Stimulated activated memory B cell treated with anti-CD40 and anti-IgM and Interleukin-4, amounts not matched to agents 10 μg/mL and 1 μg/mL and 100 μg/mL, for 72 hours (primary cell): Measurements from ENCODE around the gene RBM20.

Experiments
- ATAC-seq: fragments of 150-1000 bp; cut with Tn5 transposase; 2 replicates; pipeline ENCODE4 v1.10.0; 2021
- H3K27ac Mint-ChIP-seq: one replicate; pipeline ENCODE4 v1.8.0; 2022; ENCODE audit warnings: mild to moderate bottlenecking, mixed read lengths
- H3K27me3 Mint-ChIP-seq: one replicate; pipeline ENCODE4 v1.8.0; 2022; ENCODE audit warnings: mixed read lengths
- H3K36me3 Mint-ChIP-seq: one replicate; pipeline ENCODE4 v1.8.0; 2022; ENCODE audit warnings: mixed read lengths
- H3K4me1 Mint-ChIP-seq: one replicate; pipeline ENCODE4 v1.8.0; 2022; ENCODE audit warnings: mixed read lengths
- H3K4me3 Mint-ChIP-seq: one replicate; pipeline ENCODE4 v1.8.0; 2022; ENCODE audit warnings: mild to moderate bottlenecking, moderate library complexity, mixed read lengths
- H3K9me3 Mint-ChIP-seq: one replicate; pipeline ENCODE4 v1.8.0; 2022; ENCODE audit warnings: mixed read lengths

Gene RBM20

GRCh38 chr10:110842326-110842904 is 198.3 kb downstream of the RBM20 start:
- Mint-ChIP-seq H3K27me3 (no peaks in the 10 kb centered on the region), H3K9me3 (no peaks in the 10 kb centered on the region)

GRCh38 chr10:110843031-110843430 is 198.9 kb downstream of the RBM20 start:
- H3K9me3 Mint-ChIP-seq = no peaks in the 10 kb centered on the region
- H3K36me3 Mint-ChIP-seq = peaks cover 4% of the 10 kb centered on the region
- peaks cover 77% of the 10 kb centered on the region for H3K4me1 Mint-ChIP-seq

More at GRCh38 chr10:110842326-110842904, 198.3 kb downstream of the RBM20 start:
- peak; percentile 2 for ATAC-seq
- H3K4me3 Mint-ChIP-seq = peak overlapping the region; percentile 70
- peaks cover 4% of the 10 kb centered on the region for H3K36me3 Mint-ChIP-seq
- peaks cover 76% of the 10 kb centered on the region for H3K4me1 Mint-ChIP-seq
- peak overlapping the region; percentile 96 for H3K27ac Mint-ChIP-seq

DNA sequence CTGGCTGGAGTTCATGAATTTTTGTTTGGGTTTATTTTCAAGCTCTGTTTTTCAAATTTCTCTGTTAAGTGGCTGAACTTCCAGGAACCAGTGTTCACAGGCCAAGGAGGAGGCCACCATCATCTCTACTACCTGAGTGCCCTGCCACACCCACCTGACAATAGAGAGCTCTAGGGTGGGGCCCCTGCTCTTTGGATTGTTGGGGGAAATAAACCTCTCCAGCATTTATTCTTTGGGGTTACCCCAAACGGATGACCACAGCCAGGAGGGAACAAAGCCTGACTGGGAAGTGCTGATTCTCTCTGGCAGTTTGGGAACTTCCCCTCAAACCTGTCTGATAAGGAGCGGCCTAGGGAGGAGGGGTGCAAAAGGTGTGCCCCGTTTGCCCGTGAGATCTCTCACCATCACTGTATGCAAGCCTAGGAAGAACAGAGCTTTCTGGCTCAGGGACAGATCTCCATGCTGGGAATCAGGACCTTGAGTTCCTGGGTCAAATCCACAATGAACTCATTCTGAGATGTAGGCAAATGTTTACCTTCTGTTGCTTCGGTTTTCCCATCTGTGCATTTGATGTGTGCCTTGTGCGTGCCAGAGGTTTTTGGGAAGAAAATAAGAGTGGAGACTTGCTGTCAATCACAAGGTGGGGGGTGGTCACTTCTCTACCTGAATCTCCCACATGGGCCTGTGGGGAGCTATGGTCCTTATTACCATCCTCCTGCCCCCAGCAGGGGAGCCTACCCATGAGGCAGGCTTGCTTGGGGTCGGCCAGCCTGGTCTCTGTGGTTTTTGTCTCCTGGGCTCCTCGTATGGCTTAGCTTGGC is 199.9 kb downstream of the RBM20 start:
- Mint-ChIP-seq H3K27me3 (no peaks in the 10 kb centered on the region), H3K9me3 (no peaks in the 10 kb centered on the region), H3K27ac (peak overlapping the region; percentile 96), H3K4me1 (peaks cover 82% of the 10 kb centered on the region), H3K4me3 (peak overlapping the region; percentile 70), H3K36me3 (peaks cover 4% of the 10 kb centered on the region)
- ATAC-seq = no peak

More at GRCh38 chr10:110843031-110843430, 198.9 kb downstream of the RBM20 start:
- Mint-ChIP-seq H3K27ac (peak overlapping the region; percentile 96), H3K4me3 (peak overlapping the region; percentile 70), H3K27me3 (no peaks in the 10 kb centered on the region)
- peak; percentile 84 for ATAC-seq

- Mint-ChIP-seq H3K4me3 (no peak overlapping the region), H3K4me1 (peaks cover 84% of the 10 kb centered on the region), H3K36me3 (peaks cover 4% of the 10 kb centered on the region), H3K9me3 (no peaks in the 10 kb centered on the region), H3K27ac (peak overlapping the region; percentile 96), H3K27me3 (no peaks in the 10 kb centered on the region)
- no peak for ATAC-seq
Observed at GRCh38 chr10:110844617-110844881, 200.4 kb downstream of the RBM20 start.

DNA sequence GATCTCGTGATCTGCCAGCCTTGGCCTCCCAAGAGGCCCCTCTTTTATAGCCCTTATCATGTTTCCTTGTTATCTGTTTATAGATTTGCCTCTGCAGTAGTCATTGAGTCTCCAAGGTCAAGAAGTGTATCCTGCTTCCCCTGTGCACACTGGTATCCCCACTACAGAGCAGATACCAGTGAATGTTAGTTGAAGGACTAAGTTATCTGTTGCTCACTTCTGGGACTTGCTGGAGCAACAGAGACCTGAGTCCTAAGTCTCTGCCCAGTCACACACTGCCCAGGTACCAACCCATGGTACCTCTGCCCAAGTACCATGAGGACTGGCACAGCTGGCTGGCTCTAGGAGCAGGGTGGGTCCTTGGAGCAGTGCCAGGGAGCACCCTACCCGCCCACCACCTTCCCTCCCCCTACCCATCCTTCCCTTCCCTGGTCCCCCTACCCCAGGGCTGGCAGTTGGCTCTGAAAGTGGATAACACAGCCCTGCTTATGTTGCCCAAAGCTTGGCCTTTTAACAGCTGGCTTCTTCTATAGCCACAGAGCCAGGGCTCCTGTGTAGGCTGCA is 201.1 kb downstream of the RBM20 start:
- no peaks in the 10 kb centered on the region for H3K9me3 Mint-ChIP-seq
- no peaks in the 10 kb centered on the region for H3K27me3 Mint-ChIP-seq
- peaks cover 4% of the 10 kb centered on the region for H3K36me3 Mint-ChIP-seq
- peaks cover 89% of the 10 kb centered on the region for H3K4me1 Mint-ChIP-seq
- peak overlapping the region; percentile 96 for H3K27ac Mint-ChIP-seq
- no peak for ATAC-seq
- H3K4me3 Mint-ChIP-seq = no peak overlapping the region

DNA sequence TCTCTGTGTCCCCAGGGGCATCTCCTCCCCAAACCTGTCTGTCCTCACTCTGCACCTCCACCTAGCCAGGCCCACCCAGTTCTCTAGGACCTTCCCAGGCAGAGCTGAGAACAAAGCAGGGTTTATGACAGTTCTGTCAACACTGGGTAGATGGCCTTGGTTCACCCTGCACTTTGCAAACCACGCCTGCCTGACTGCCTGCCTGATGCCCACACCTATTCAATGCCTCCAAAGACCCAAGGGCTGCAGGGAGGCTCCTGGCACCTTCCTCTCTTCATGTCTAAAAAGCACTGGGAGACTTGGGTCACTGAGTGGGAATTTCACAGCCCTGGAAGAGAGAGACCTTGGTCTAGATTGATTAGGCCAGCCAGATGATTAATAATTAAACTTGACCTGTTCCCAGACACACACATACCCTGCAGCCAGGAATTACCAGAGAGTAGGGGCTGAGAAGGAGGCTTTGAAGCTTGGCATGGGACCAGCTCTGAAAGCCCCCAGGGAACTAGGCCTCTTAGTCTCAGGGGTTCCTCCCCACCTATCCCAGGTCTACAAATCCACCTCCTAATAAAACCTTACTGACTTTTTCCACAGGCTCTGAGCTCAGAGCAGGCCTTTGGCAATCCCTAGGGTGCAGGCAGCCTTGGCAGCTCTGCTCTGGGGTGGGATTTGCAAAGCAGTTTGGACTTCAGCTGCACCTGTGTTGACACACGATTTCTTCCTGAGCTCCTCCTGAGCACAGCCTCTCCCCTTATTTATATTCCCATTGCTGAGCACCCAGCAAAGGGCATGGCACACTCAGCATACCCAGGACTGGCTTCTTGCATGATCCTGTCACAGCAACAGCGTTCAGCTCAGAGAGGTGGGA is 201.9 kb downstream of the RBM20 start:
- peaks cover 4% of the 10 kb centered on the region for H3K36me3 Mint-ChIP-seq
- peak overlapping the region; percentile 96 for H3K27ac Mint-ChIP-seq
- no peaks in the 10 kb centered on the region for H3K9me3 Mint-ChIP-seq
- no peak overlapping the region for H3K4me3 Mint-ChIP-seq
- peaks cover 86% of the 10 kb centered on the region for H3K4me1 Mint-ChIP-seq
- H3K27me3 Mint-ChIP-seq = no peaks in the 10 kb centered on the region
- ATAC-seq = no peak

DNA sequence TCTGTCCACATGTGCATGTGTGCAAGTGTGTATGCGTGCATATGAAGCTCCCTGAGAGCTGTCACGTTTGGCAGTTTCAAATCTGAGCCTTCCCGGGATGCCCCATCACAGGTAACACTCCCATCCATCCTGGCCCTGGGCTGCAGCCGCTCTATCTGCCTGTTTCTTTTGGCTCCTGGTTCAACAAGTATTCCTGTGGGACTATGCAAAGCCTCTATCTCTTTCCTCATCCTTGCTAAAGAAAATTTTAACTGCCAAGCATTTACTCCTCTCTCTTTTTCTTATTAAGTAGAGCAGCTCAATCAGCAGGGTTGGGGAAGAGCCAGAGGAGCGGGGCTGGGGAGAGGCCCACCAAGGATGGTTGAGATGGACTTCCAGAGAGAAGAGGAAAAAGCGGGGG is 203.2 kb downstream of the RBM20 start:
- H3K9me3 Mint-ChIP-seq = no peaks in the 10 kb centered on the region
- H3K36me3 Mint-ChIP-seq = peaks cover 4% of the 10 kb centered on the region
- no peak for ATAC-seq
- H3K4me1 Mint-ChIP-seq = peaks cover 82% of the 10 kb centered on the region
- H3K27ac Mint-ChIP-seq = peak overlapping the region; percentile 96
- no peak overlapping the region for H3K4me3 Mint-ChIP-seq
- H3K27me3 Mint-ChIP-seq = no peaks in the 10 kb centered on the region

DNA sequence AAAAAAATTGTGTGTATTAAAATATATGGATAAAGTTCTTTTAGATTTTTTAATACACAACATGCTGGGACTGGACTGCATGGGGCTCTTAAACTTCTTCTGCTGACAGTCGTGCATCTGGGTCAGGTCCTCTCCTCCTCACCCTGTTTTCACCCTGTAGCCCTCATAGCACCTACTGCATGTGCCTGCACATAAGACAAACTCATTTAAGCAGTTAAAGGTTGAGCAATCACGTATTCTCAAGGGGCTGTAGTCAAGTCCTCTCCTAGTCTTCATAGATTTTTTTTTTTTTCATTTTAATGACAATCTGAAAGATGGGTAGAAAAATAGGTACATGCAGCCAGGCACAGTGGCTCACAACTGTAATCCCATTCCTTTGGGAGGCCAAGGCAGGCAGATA is 204.0 kb downstream of the RBM20 start:
- no peak overlapping the region for H3K27ac Mint-ChIP-seq
- H3K27me3 Mint-ChIP-seq = no peaks in the 10 kb centered on the region
- H3K4me1 Mint-ChIP-seq = peaks cover 82% of the 10 kb centered on the region
- no peak for ATAC-seq
- H3K9me3 Mint-ChIP-seq = no peaks in the 10 kb centered on the region
- peaks cover 4% of the 10 kb centered on the region for H3K36me3 Mint-ChIP-seq
- H3K4me3 Mint-ChIP-seq = no peak overlapping the region

GRCh38 chr10:110850099-110850498 is 206.0 kb downstream of the RBM20 start:
- no peaks in the 10 kb centered on the region for H3K27me3 Mint-ChIP-seq
- peaks cover 73% of the 10 kb centered on the region for H3K4me1 Mint-ChIP-seq
- H3K36me3 Mint-ChIP-seq = peaks cover 3% of the 10 kb centered on the region
- ATAC-seq = no peak
- H3K27ac Mint-ChIP-seq = no peak overlapping the region
- H3K4me3 Mint-ChIP-seq = no peak overlapping the region
- no peaks in the 10 kb centered on the region for H3K9me3 Mint-ChIP-seq

DNA sequence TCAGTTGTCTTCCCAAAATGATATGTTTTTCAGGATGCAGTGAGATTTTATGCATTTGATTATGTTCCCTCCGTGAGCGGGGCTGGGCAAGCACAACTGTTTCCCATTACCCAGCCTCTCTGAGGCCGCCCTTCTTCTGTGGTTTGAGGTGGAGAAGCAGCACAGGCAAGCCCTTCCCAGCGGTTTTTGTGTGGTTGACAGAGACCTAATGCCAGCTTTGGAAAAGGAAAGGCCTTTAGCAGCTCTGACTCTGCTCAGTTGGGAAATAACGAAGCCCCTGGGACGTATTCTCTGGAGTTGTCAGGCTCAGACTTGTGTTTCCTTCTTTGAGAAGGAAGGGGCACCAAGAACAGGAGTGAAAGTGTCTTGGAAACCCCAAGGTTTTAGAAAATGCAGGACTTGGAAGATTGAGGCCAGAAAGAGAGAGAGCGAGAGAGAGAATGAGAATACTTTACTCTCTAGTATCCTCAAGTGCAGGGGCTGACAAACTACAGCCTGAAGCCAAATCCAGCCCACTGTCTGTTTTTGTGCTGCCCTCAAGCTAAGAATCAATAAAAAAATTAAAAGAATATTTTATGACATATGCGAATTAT is 207.0 kb downstream of the RBM20 start:
- no peaks in the 10 kb centered on the region for H3K9me3 Mint-ChIP-seq
- no peaks in the 10 kb centered on the region for H3K27me3 Mint-ChIP-seq
- H3K36me3 Mint-ChIP-seq = no peaks in the 10 kb centered on the region
- H3K27ac Mint-ChIP-seq = no peak overlapping the region
- no peak overlapping the region for H3K4me3 Mint-ChIP-seq
- H3K4me1 Mint-ChIP-seq = peaks cover 63% of the 10 kb centered on the region
- no peak for ATAC-seq

GRCh38 chr10:110852255-110852896 is 208.2 kb downstream of the RBM20 start:
- no peaks in the 10 kb centered on the region for H3K9me3 Mint-ChIP-seq
- H3K27ac Mint-ChIP-seq = peak overlapping the region; percentile 74
- H3K36me3 Mint-ChIP-seq = no peaks in the 10 kb centered on the region
- H3K27me3 Mint-ChIP-seq = no peaks in the 10 kb centered on the region
- ATAC-seq = peak; percentile 47
- H3K4me1 Mint-ChIP-seq = peaks cover 53% of the 10 kb centered on the region
- H3K4me3 Mint-ChIP-seq = no peak overlapping the region

GRCh38 chr10:110852947-110853346 is 208.8 kb downstream of the RBM20 start:
- peak overlapping the region; percentile 74 for H3K27ac Mint-ChIP-seq
- no peaks in the 10 kb centered on the region for H3K36me3 Mint-ChIP-seq
- no peak for ATAC-seq
- H3K9me3 Mint-ChIP-seq = no peaks in the 10 kb centered on the region
- H3K27me3 Mint-ChIP-seq = no peaks in the 10 kb centered on the region
- H3K4me3 Mint-ChIP-seq = no peak overlapping the region
- H3K4me1 Mint-ChIP-seq = peaks cover 53% of the 10 kb centered on the region

DNA sequence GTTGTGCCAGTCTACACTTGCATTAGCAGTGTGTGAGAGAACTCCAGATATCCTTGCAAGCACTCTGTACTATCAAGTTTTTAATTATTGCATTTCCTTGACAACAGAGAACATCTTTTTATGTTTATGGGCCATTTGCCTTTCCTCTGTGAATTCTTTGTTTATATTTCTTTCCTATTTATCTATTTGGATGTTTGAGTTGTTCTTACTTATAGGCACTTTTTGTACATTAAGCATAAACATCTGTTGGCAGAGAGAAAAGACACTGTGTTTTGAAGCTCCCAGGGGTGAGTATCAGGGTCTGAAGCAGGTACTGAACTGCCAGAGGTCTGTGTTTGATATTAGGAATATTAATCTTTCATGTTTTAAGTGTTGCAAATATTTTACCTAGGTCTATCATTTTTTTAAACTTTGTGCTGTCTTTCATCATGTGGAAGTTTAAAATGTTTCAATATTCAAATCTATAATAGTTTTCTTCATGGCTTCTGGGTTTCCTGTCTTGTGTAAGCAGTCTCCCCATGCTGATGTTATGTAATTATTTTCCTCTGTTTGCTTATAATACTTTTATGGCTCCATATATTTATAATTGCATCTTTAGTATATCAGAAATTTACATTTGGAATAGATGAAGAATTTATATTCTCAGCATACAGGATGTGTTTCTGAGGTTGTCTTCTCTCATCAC is 209.9 kb downstream of the RBM20 start:
- H3K27ac Mint-ChIP-seq = no peak overlapping the region
- no peaks in the 10 kb centered on the region for H3K27me3 Mint-ChIP-seq

More for the DNA sequence above, 209.9 kb downstream of the RBM20 start:
- H3K4me3 Mint-ChIP-seq = no peak overlapping the region
- no peaks in the 10 kb centered on the region for H3K36me3 Mint-ChIP-seq
- no peak for ATAC-seq
- H3K4me1 Mint-ChIP-seq = peaks cover 60% of the 10 kb centered on the region
- H3K9me3 Mint-ChIP-seq = no peaks in the 10 kb centered on the region
